Measurements from ENCODE around the gene MPC1L.

DNA sequence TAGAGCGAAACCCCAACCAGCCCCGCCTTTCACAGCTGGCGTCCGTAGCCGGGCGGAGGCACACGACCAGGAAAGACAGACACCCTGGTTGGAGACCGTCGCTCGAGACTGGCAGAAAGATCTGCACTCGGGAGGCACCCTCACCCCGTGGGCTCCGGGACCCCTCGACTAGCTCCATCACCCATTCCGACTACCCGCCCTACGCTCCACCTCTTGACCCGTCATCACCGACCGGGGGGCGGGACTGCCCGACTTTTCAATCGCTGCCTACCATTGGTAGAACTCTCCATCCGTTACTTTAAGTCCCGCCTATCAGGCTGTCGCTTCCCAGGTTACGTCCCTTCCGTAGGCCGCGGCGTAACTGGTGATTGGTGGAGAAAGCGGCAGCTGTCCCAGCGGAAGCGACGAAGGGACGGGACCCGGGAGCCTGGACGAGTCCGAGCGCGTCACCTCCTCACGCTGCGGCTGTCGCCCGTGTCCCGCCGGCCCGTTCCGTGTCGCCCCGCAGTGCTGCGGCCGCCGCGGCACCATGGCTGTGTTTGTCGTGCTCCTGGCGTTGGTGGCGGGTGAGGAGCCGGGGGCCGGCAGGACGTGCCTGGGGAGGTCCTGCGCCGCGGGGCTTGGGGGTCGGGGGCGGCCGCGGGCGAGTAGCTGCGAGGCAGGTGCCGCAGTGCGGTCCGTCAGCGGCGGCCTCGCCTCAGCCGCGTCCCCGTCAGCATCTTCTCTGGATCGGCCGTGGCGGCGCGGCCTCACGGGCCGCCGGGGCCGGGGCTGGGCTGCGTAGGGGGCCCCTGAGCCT, 42.5 kb upstream of the MPC1L start, which contains the start of gene ATP6AP2:
- TF ChIP-seq, protein P1, sequence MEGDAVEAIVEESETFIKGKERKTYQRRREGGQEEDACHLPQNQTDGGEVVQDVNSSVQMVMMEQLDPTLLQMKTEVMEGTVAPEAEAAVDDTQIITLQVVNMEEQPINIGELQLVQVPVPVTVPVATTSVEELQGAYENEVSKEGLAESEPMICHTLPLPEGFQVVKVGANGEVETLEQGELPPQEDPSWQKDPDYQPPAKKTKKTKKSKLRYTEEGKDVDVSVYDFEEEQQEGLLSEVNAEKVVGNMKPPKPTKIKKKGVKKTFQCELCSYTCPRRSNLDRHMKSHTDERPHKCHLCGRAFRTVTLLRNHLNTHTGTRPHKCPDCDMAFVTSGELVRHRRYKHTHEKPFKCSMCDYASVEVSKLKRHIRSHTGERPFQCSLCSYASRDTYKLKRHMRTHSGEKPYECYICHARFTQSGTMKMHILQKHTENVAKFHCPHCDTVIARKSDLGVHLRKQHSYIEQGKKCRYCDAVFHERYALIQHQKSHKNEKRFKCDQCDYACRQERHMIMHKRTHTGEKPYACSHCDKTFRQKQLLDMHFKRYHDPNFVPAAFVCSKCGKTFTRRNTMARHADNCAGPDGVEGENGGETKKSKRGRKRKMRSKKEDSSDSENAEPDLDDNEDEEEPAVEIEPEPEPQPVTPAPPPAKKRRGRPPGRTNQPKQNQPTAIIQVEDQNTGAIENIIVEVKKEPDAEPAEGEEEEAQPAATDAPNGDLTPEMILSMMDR (conservative IDR thresholded peaks at IDR 0.05; ENCODE audit: low read depth in 2 of 2), result no peak
- peak; percentile 90 for TF ChIP-seq CREB1 (CRISPR knock-in tag; IDR thresholded peaks at IDR 0.05; ENCODE audit: low read depth)
- peak; percentile 72 for TF ChIP-seq POLR2AphosphoS5 (IDR thresholded peaks at IDR 0.05; ENCODE audit: low read depth)
- no peak for TF ChIP-seq EZH2phosphoT487 (IDR thresholded peaks at IDR 0.05; ENCODE audit: unreplicated experiment)
- TF ChIP-seq, protein P2, sequence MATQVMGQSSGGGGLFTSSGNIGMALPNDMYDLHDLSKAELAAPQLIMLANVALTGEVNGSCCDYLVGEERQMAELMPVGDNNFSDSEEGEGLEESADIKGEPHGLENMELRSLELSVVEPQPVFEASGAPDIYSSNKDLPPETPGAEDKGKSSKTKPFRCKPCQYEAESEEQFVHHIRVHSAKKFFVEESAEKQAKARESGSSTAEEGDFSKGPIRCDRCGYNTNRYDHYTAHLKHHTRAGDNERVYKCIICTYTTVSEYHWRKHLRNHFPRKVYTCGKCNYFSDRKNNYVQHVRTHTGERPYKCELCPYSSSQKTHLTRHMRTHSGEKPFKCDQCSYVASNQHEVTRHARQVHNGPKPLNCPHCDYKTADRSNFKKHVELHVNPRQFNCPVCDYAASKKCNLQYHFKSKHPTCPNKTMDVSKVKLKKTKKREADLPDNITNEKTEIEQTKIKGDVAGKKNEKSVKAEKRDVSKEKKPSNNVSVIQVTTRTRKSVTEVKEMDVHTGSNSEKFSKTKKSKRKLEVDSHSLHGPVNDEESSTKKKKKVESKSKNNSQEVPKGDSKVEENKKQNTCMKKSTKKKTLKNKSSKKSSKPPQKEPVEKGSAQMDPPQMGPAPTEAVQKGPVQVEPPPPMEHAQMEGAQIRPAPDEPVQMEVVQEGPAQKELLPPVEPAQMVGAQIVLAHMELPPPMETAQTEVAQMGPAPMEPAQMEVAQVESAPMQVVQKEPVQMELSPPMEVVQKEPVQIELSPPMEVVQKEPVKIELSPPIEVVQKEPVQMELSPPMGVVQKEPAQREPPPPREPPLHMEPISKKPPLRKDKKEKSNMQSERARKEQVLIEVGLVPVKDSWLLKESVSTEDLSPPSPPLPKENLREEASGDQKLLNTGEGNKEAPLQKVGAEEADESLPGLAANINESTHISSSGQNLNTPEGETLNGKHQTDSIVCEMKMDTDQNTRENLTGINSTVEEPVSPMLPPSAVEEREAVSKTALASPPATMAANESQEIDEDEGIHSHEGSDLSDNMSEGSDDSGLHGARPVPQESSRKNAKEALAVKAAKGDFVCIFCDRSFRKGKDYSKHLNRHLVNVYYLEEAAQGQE (IDR thresholded peaks at IDR 0.05; ENCODE audit: unreplicated experiment), result no peak
- no peak for TF ChIP-seq EZH2 (IDR thresholded peaks at IDR 0.05; ENCODE audit: low read depth, unreplicated experiment)
- no peak for TF ChIP-seq ZNF114 (CRISPR knock-in tag; IDR thresholded peaks at IDR 0.05)
